Measurements from ENCODE around the gene TRIP11. TPM values are rescaled to one million over a fixed set of nuclear protein-coding genes. Genes with fewer than 3 reads are reported as not detected.

TRIP11 gene
- total RNA-seq, 1 experiment from 2014 or later, result 37.3 TPM

DNA sequence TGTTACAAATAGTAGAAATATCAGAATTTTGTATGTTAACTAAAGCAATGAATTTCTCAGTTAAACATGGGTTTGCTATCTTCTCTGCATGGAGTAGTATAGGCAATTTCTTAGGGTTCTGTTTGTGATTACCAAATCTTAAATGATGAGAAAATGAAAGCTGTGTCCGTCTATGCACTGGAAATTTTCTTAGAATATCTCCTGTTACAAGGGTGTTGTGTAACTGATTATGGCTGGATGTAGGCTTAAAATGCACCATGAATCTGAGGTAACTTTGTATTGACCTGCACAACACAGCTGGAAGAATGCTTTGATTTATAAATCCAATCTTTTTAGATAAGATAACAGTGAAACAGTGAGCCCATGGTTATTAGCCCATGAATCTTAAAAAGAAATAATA, 17.8 kb downstream of the TRIP11 start:
- no peak overlapping the region for H3K4me3 ChIP-seq (ENCODE audit: low read depth in 2 of 2, low read length in 2 of 2)
- H3K27ac ChIP-seq (ENCODE audit: low read length), result no peak overlapping the region
- no peaks in the 10 kb centered on the region for H3K27me3 ChIP-seq (ENCODE audit: control insufficient read depth, insufficient read depth, low read length)
- ChIA-PET POLR2A (no interaction called here), CTCF (no interaction called here)
- no peaks in the 10 kb centered on the region for H3K9me3 ChIP-seq (ENCODE audit: control insufficient read depth, insufficient read depth, low read depth, low read length)
- TF ChIP-seq, protein P1, sequence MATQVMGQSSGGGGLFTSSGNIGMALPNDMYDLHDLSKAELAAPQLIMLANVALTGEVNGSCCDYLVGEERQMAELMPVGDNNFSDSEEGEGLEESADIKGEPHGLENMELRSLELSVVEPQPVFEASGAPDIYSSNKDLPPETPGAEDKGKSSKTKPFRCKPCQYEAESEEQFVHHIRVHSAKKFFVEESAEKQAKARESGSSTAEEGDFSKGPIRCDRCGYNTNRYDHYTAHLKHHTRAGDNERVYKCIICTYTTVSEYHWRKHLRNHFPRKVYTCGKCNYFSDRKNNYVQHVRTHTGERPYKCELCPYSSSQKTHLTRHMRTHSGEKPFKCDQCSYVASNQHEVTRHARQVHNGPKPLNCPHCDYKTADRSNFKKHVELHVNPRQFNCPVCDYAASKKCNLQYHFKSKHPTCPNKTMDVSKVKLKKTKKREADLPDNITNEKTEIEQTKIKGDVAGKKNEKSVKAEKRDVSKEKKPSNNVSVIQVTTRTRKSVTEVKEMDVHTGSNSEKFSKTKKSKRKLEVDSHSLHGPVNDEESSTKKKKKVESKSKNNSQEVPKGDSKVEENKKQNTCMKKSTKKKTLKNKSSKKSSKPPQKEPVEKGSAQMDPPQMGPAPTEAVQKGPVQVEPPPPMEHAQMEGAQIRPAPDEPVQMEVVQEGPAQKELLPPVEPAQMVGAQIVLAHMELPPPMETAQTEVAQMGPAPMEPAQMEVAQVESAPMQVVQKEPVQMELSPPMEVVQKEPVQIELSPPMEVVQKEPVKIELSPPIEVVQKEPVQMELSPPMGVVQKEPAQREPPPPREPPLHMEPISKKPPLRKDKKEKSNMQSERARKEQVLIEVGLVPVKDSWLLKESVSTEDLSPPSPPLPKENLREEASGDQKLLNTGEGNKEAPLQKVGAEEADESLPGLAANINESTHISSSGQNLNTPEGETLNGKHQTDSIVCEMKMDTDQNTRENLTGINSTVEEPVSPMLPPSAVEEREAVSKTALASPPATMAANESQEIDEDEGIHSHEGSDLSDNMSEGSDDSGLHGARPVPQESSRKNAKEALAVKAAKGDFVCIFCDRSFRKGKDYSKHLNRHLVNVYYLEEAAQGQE (IDR thresholded peaks at IDR 0.05; ENCODE audit: insufficient read depth in 1 of 2, low read depth in 2 of 2, low read length in 1 of 2), result no peak
- TF ChIP-seq SIN3A (IDR thresholded peaks at IDR 0.05; ENCODE audit: borderline replicate concordance, insufficient read depth, low read depth, low read length) (no peak), TCF7L2 (IDR thresholded peaks at IDR 0.05; ENCODE audit: low read depth, low read length) (no peak), POLR2AphosphoS5 (IDR thresholded peaks at IDR 0.05; ENCODE audit: low read depth, low read length) (no peak)
- TF ChIP-seq, protein P2, sequence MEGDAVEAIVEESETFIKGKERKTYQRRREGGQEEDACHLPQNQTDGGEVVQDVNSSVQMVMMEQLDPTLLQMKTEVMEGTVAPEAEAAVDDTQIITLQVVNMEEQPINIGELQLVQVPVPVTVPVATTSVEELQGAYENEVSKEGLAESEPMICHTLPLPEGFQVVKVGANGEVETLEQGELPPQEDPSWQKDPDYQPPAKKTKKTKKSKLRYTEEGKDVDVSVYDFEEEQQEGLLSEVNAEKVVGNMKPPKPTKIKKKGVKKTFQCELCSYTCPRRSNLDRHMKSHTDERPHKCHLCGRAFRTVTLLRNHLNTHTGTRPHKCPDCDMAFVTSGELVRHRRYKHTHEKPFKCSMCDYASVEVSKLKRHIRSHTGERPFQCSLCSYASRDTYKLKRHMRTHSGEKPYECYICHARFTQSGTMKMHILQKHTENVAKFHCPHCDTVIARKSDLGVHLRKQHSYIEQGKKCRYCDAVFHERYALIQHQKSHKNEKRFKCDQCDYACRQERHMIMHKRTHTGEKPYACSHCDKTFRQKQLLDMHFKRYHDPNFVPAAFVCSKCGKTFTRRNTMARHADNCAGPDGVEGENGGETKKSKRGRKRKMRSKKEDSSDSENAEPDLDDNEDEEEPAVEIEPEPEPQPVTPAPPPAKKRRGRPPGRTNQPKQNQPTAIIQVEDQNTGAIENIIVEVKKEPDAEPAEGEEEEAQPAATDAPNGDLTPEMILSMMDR (IDR thresholded peaks at IDR 0.05), result no peak
- BruUV-seq (replicated peaks), result no TSS peak
- in situ Hi-C loops (cut with HindIII; ENCODE audit: low pct_unique_long_range_greater_than_20kb, low sequenced_read_pairs), result no loop called here
- peaks cover 4% of the 10 kb centered on the region; the same call in 1 of the 2 replicates for H3K36me3 ChIP-seq (ENCODE audit: control insufficient read depth, insufficient read depth, low read length)
- ATAC-seq, result no peak
- DNase-seq (ENCODE audit: low read depth, low spot score), result no peak
- no peaks in the 10 kb centered on the region for H3K4me1 ChIP-seq (ENCODE audit: control insufficient read depth, insufficient read depth, low read length)
- intact Hi-C loops (cut with micrococcal nuclease; ENCODE audit: unreplicated experiment), result no loop called here

DNA sequence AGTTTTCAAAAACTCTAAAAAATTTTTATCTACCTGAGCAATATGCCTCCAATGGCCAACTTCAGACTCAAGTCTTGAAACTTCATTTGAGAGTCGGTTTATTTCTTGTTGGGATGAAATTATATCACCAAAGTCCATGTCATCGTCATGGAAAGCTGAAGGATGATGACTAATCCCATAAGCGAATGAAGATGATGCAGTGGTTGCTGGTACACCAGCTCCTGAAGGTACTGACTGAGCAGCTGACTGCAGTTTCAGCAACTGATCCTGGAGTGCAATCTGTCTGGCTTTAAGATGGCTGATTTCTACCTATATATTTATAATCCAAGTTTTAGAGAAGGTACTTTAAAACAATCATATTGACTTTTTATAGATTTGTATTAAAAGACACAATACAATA, 18.3 kb downstream of the TRIP11 start:
- Histone ChIP-seq H3K4me1 (ENCODE audit: control insufficient read depth, insufficient read depth, low read length) (no peaks in the 10 kb centered on the region), H3K27ac (ENCODE audit: low read length) (no peak overlapping the region), H3K9me3 (ENCODE audit: control insufficient read depth, insufficient read depth, low read depth, low read length) (no peaks in the 10 kb centered on the region), H3K27me3 (ENCODE audit: control insufficient read depth, insufficient read depth, low read length) (no peaks in the 10 kb centered on the region), H3K4me3 (ENCODE audit: low read depth in 2 of 2, low read length in 2 of 2) (no peak overlapping the region), H3K36me3 (ENCODE audit: control insufficient read depth, insufficient read depth, low read length) (peaks cover 4% of the 10 kb centered on the region; the same call in 1 of the 2 replicates)
- intact Hi-C loops (cut with micrococcal nuclease; ENCODE audit: unreplicated experiment) (no loop called here), in situ Hi-C loops (cut with HindIII; ENCODE audit: low pct_unique_long_range_greater_than_20kb, low sequenced_read_pairs) (no loop called here)
- BruUV-seq (replicated peaks), result no TSS peak
- TF ChIP-seq, protein P2 (IDR thresholded peaks at IDR 0.05), result no peak
- TF ChIP-seq TCF7L2 (IDR thresholded peaks at IDR 0.05; ENCODE audit: low read depth, low read length) (no peak), SIN3A (IDR thresholded peaks at IDR 0.05; ENCODE audit: borderline replicate concordance, insufficient read depth, low read depth, low read length) (no peak), POLR2AphosphoS5 (IDR thresholded peaks at IDR 0.05; ENCODE audit: low read depth, low read length) (no peak)
- TF ChIP-seq, protein P1 (IDR thresholded peaks at IDR 0.05; ENCODE audit: insufficient read depth in 1 of 2, low read depth in 2 of 2, low read length in 1 of 2), result no peak
- ATAC-seq, result no peak
- ChIA-PET POLR2A (no interaction called here), CTCF (no interaction called here)
- DNase-seq (ENCODE audit: low read depth, low spot score), result no peak

All from Panc1 (cell line).